ENCODE data around the gene PSMB9.
"Not testable (repeated sequence)": the region's sequence is repeated elsewhere in the genome, so short reads cannot be mapped to it uniquely, and the experiment has no call there.

Gene PSMB9

GRCh38 chr6:32867554-32868256 lies 13.7 kb downstream of the PSMB9 start:
- H3F3A ChIP-seq (ENCODE audit: insufficient read depth, low read length) = 0 out of 2 replicates have a peak, but pooled peaks cover 5% of the 10 kb centered on the region
- no peaks in the 10 kb centered on the region for H4K20me1 ChIP-seq (ENCODE audit: insufficient read depth, low read length)
- H3K9me2 ChIP-seq (ENCODE audit: low read depth, low read length) = no peaks in the 10 kb centered on the region
- no peaks in the 10 kb centered on the region for H3K79me2 ChIP-seq (ENCODE audit: insufficient read depth, low read length)
- H3K4me3 ChIP-seq (ENCODE audit: low read depth, low read length, poor library complexity, severe bottlenecking) = peak overlapping the region; percentile 31
- H3K4me1 ChIP-seq (ENCODE audit: insufficient read depth, low read length, severe bottlenecking) = peaks cover 32% of the 10 kb centered on the region
- H3K27me3 ChIP-seq (ENCODE audit: insufficient read depth, low read length) = no peaks in the 10 kb centered on the region
- no peaks in the 10 kb centered on the region for H3K36me3 ChIP-seq (ENCODE audit: insufficient read depth, low read length)
- H3K9me3 ChIP-seq (ENCODE audit: low read length) = no peaks in the 10 kb centered on the region
- peak overlapping the region; percentile 80 for H2AFZ ChIP-seq (ENCODE audit: low read length)
- H3K4me2 ChIP-seq (ENCODE audit: low read length) = peak overlapping the region; percentile 70
- TF ChIP-seq CTCF (IDR thresholded peaks at IDR 0.05; ENCODE audit: low read length) = no peak
- TF ChIP-seq EZH2 (IDR thresholded peaks at IDR 0.05; ENCODE audit: borderline replicate concordance, low read length) = no peak
- H3K9ac ChIP-seq (ENCODE audit: low read length) = peak overlapping the region; percentile 65
- peak overlapping the region; percentile 95 for H3K27ac ChIP-seq (ENCODE audit: low read depth, low read length, poor library complexity, severe bottlenecking)

- Histone ChIP-seq H3K36me3 (ENCODE audit: insufficient read depth, low read length) (no peaks in the 10 kb centered on the region), H3F3A (ENCODE audit: insufficient read depth, low read length) (0 out of 2 replicates have a peak, but pooled peaks cover 5% of the 10 kb centered on the region), H3K9me2 (ENCODE audit: low read depth, low read length) (no peaks in the 10 kb centered on the region), H3K9ac (ENCODE audit: low read length) (no peak overlapping the region), H4K20me1 (ENCODE audit: insufficient read depth, low read length) (no peaks in the 10 kb centered on the region), H2AFZ (ENCODE audit: low read length) (no peak overlapping the region), H3K4me2 (ENCODE audit: low read length) (peak overlapping the region; percentile 70), H3K27ac (ENCODE audit: low read depth, low read length, poor library complexity, severe bottlenecking) (peak overlapping the region; percentile 95), H3K4me1 (ENCODE audit: insufficient read depth, low read length, severe bottlenecking) (peaks cover 32% of the 10 kb centered on the region), H3K9me3 (ENCODE audit: low read length) (no peaks in the 10 kb centered on the region), H3K4me3 (ENCODE audit: low read depth, low read length, poor library complexity, severe bottlenecking) (no peak overlapping the region), H3K79me2 (ENCODE audit: insufficient read depth, low read length) (no peaks in the 10 kb centered on the region), H3K27me3 (ENCODE audit: insufficient read depth, low read length) (no peaks in the 10 kb centered on the region)
- TF ChIP-seq EZH2 (IDR thresholded peaks at IDR 0.05; ENCODE audit: borderline replicate concordance, low read length) (no peak), CTCF (IDR thresholded peaks at IDR 0.05; ENCODE audit: low read length) (peak; percentile 90)
Measured at GRCh38 chr6:32868257-32868788, 14.3 kb downstream of the PSMB9 start.

- H3K4me2 ChIP-seq (ENCODE audit: low read length); H3K4me1 ChIP-seq (ENCODE audit: insufficient read depth, low read length, severe bottlenecking); H3K27ac ChIP-seq (ENCODE audit: low read depth, low read length, poor library complexity, severe bottlenecking); H3K9me3 ChIP-seq (ENCODE audit: low read length); H3F3A ChIP-seq (ENCODE audit: insufficient read depth, low read length); H4K20me1 ChIP-seq (ENCODE audit: insufficient read depth, low read length); H3K79me2 ChIP-seq (ENCODE audit: insufficient read depth, low read length); H3K9ac ChIP-seq (ENCODE audit: low read length); H2AFZ ChIP-seq (ENCODE audit: low read length); H3K27me3 ChIP-seq (ENCODE audit: insufficient read depth, low read length); H3K9me2 ChIP-seq (ENCODE audit: low read depth, low read length); H3K4me3 ChIP-seq (ENCODE audit: low read depth, low read length, poor library complexity, severe bottlenecking); H3K36me3 ChIP-seq (ENCODE audit: insufficient read depth, low read length): not testable (repeated sequence)
Measured at GRCh38 chr6:32873947-32874346, 20.0 kb downstream of the PSMB9 start.

GRCh38 chr6:32876603-32877002 lies 22.6 kb downstream of the PSMB9 start:
- TF ChIP-seq CTCF (IDR thresholded peaks at IDR 0.05; ENCODE audit: low read length) (no peak), EZH2 (IDR thresholded peaks at IDR 0.05; ENCODE audit: borderline replicate concordance, low read length) (no peak)
- no peaks in the 10 kb centered on the region for H3F3A ChIP-seq (ENCODE audit: insufficient read depth, low read length)
- H2AFZ ChIP-seq (ENCODE audit: low read length) = no peak overlapping the region
- H3K9me3 ChIP-seq (ENCODE audit: low read length) = no peaks in the 10 kb centered on the region
- no peaks in the 10 kb centered on the region for H4K20me1 ChIP-seq (ENCODE audit: insufficient read depth, low read length)
- H3K4me2 ChIP-seq (ENCODE audit: low read length) = no peak overlapping the region
- no peak overlapping the region for H3K4me3 ChIP-seq (ENCODE audit: low read depth, low read length, poor library complexity, severe bottlenecking)
- no peaks in the 10 kb centered on the region for H3K27me3 ChIP-seq (ENCODE audit: insufficient read depth, low read length)
- no peak overlapping the region for H3K9ac ChIP-seq (ENCODE audit: low read length)
- H3K79me2 ChIP-seq (ENCODE audit: insufficient read depth, low read length) = no peaks in the 10 kb centered on the region
- H3K4me1 ChIP-seq (ENCODE audit: insufficient read depth, low read length, severe bottlenecking) = peaks cover 2% of the 10 kb centered on the region
- no peaks in the 10 kb centered on the region for H3K36me3 ChIP-seq (ENCODE audit: insufficient read depth, low read length)
- no peaks in the 10 kb centered on the region for H3K9me2 ChIP-seq (ENCODE audit: low read depth, low read length)
- no peak overlapping the region for H3K27ac ChIP-seq (ENCODE audit: low read depth, low read length, poor library complexity, severe bottlenecking)
